ENCODE measurements around the gene TOLLIP.

DNA sequence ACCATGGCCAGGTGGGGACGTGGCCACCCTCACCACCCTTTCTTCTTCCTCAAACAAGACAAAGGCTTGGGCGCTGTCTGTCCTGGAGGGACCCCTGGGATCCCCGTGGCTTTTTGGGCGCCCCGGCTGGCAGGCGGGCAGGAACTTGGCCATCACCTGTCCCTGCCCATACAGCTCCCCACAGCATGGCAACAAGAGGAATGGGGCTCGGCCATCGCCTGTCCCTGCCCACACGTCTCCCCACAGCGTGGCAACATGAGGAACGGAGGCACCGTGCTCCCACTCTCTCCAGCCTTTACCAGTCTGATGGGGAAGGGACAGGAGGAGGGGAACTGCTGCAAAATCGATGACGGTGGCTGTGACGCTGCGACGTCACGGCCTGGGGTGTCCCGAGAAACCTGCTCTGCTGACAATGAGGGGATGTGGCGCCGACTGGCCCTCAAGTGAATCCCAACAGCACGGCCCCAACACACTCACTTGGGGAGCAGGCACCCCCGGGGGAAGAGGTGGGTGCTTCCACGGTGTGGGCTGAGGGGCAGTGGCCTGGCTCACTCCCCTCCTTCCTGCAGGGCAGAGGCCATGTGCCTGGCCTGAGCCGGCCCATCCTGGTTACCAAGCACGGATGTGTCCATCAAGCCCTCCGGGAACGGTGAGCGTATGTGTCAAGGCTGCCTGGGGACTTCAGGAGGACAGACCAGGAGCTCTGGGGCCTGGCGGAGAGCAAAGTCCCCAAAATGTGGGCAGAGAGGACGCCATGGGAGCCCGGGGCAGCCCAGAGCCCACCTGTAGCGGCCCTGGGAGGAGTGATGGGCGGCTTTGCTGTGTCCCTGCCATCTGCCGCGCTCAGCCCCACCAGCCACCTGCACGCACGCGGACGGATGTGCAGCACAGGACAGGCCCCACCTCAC is 30.4 kb downstream of the TOLLIP start:
- TF ChIP-seq POLR2A (IDR thresholded peaks at IDR 0.05) (no peak), POLR2AphosphoS5 (IDR thresholded peaks at IDR 0.05) (no peak)
- TF ChIP-seq, protein P1, sequence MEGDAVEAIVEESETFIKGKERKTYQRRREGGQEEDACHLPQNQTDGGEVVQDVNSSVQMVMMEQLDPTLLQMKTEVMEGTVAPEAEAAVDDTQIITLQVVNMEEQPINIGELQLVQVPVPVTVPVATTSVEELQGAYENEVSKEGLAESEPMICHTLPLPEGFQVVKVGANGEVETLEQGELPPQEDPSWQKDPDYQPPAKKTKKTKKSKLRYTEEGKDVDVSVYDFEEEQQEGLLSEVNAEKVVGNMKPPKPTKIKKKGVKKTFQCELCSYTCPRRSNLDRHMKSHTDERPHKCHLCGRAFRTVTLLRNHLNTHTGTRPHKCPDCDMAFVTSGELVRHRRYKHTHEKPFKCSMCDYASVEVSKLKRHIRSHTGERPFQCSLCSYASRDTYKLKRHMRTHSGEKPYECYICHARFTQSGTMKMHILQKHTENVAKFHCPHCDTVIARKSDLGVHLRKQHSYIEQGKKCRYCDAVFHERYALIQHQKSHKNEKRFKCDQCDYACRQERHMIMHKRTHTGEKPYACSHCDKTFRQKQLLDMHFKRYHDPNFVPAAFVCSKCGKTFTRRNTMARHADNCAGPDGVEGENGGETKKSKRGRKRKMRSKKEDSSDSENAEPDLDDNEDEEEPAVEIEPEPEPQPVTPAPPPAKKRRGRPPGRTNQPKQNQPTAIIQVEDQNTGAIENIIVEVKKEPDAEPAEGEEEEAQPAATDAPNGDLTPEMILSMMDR (IDR thresholded peaks at IDR 0.05) = no peak
